ENCODE data around the gene SP140. TPM values are rescaled to one million over a fixed set of nuclear protein-coding genes. Genes with fewer than 3 reads are reported as not detected.

The SP140 gene
- total RNA-seq, 2 experiments from 2014 or later = 4.8 to 6.4 TPM

DNA sequence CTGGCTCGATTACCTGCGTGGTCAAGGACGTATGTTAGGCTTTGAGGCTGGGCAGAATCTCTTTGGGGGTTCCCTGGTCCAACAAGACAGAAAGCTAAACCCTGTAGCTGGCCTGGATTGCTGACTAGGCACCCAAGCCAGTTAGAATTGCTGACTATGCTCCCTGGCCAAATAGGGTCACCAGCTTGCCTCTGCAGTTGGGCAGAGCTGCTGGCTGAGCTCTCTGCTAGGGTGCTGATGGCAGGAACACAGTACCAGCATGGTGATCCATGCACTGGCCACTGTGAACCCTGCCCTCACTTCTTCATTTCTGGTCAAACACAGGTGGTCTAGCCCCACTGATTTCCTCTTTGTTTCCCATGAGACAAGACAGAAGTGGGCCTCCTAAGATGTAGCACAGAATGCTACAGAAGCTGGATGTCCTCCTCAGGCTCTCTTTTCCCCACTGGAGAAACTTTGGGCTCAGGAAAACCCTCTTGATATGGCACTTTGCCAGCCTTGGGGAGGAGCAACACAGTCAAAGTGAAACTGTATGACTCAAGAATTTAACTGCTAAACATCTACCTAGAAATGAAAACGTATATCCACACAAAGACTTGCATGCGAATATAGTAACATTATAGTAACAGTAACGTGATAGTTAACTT, 122.2 kb downstream of the SP140 start:
- H3K9me2 ChIP-seq (ENCODE audit: insufficient read depth, low read length) = no peaks in the 10 kb centered on the region
- H3K9me3 ChIP-seq (ENCODE audit: low read length) = peaks cover 15% of the 10 kb centered on the region; the same call in 1 of the 2 replicates
- H3K4me2 ChIP-seq (ENCODE audit: low read length) = no peak overlapping the region
- ChIA-PET POLR2A (interaction anchor here (0.9 to 1.4 kb wide), 2 partner anchors 14 to 289 kb away, joined by 3 to 4 read pairs; no protein-coding TSS in a partner anchor), CTCF (ENCODE audit: unreplicated experiment) (interaction anchor here (1.2 kb wide), 1 partner anchor 14 kb away, joined by 4 read pairs; no protein-coding TSS in a partner anchor)
- TF ChIP-seq, protein P1, sequence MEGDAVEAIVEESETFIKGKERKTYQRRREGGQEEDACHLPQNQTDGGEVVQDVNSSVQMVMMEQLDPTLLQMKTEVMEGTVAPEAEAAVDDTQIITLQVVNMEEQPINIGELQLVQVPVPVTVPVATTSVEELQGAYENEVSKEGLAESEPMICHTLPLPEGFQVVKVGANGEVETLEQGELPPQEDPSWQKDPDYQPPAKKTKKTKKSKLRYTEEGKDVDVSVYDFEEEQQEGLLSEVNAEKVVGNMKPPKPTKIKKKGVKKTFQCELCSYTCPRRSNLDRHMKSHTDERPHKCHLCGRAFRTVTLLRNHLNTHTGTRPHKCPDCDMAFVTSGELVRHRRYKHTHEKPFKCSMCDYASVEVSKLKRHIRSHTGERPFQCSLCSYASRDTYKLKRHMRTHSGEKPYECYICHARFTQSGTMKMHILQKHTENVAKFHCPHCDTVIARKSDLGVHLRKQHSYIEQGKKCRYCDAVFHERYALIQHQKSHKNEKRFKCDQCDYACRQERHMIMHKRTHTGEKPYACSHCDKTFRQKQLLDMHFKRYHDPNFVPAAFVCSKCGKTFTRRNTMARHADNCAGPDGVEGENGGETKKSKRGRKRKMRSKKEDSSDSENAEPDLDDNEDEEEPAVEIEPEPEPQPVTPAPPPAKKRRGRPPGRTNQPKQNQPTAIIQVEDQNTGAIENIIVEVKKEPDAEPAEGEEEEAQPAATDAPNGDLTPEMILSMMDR (conservative IDR thresholded peaks at IDR 0.05; ENCODE audit: low read length) = no peak
- no peak for TF ChIP-seq EZH2phosphoT487 (IDR thresholded peaks at IDR 0.05; ENCODE audit: borderline replicate concordance, low read depth, low read length)
- H3K36me3 ChIP-seq (ENCODE audit: insufficient read depth, low read length) = peaks cover 22% of the 10 kb centered on the region; the same call in 1 of the 2 replicates
- H3K4me1 ChIP-seq (ENCODE audit: insufficient read depth, low read length, poor library complexity, severe bottlenecking) = peaks cover 3% of the 10 kb centered on the region
- no peaks in the 10 kb centered on the region; the same call in 1 of the 2 replicates for H3K79me2 ChIP-seq (ENCODE audit: insufficient read depth, low read depth, low read length)
- no TSS peak for BruUV-seq (replicated peaks)
- intact Hi-C loops (cut with micrococcal nuclease; ENCODE audit: unreplicated experiment) = no loop called here
- DNase-seq (ENCODE audit: low spot score) = no peak
- no peak overlapping the region for H2AFZ ChIP-seq (ENCODE audit: low read length)
- H4K20me1 ChIP-seq (ENCODE audit: insufficient read depth, low read length) = no peaks in the 10 kb centered on the region
- H3K27ac ChIP-seq (ENCODE audit: low read depth, low read length, poor library complexity, severe bottlenecking) = no peak overlapping the region
- no peak overlapping the region for H3K4me3 ChIP-seq (ENCODE audit: low read depth, low read length, poor library complexity, severe bottlenecking)

DNA sequence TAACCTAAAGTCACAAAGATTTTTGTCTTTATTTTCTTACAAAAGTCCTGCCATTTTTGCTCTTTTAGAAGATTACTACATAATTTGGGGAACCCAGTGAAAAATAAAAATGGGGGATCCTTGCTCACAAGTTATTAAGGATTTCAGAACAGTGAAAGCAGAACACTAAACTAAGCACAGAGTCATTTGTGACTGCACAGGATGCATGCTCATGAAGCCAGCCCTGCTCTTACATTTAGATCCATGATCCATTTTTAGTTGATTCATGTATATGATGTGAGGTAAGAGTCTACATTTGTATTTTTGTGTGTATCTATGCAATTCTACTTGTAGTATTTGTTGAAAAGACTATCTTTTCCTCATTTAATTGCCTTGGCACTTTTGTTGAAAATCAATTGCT, 123.3 kb downstream of the SP140 start:
- no peak overlapping the region for H2AFZ ChIP-seq (ENCODE audit: low read length)
- no TSS peak for BruUV-seq (replicated peaks)
- POLR2A ChIA-PET = interaction anchor here (0.9 kb wide), 1 partner anchor 288 kb away, joined by 3 read pairs; no protein-coding TSS in a partner anchor
- H4K20me1 ChIP-seq (ENCODE audit: insufficient read depth, low read length) = no peaks in the 10 kb centered on the region
- intact Hi-C loops (cut with micrococcal nuclease; ENCODE audit: unreplicated experiment) = no loop called here
- H3K9me3 ChIP-seq (ENCODE audit: low read length) = peaks cover 15% of the 10 kb centered on the region; the same call in 1 of the 2 replicates
- no peak overlapping the region for H3K27ac ChIP-seq (ENCODE audit: low read depth, low read length, poor library complexity, severe bottlenecking)
- H3K9me2 ChIP-seq (ENCODE audit: insufficient read depth, low read length) = no peaks in the 10 kb centered on the region
- DNase-seq (ENCODE audit: low spot score) = no peak
- no peak overlapping the region for H3K4me2 ChIP-seq (ENCODE audit: low read length)
- peaks cover 22% of the 10 kb centered on the region; the same call in 1 of the 2 replicates for H3K36me3 ChIP-seq (ENCODE audit: insufficient read depth, low read length)
- CTCF ChIA-PET (ENCODE audit: unreplicated experiment) = no interaction called here
- no peak overlapping the region for H3K4me3 ChIP-seq (ENCODE audit: low read depth, low read length, poor library complexity, severe bottlenecking)
- H3K4me1 ChIP-seq (ENCODE audit: insufficient read depth, low read length, poor library complexity, severe bottlenecking) = peaks cover 3% of the 10 kb centered on the region
- TF ChIP-seq, protein P1 (conservative IDR thresholded peaks at IDR 0.05; ENCODE audit: low read length) = no peak
- no peak for TF ChIP-seq EZH2phosphoT487 (IDR thresholded peaks at IDR 0.05; ENCODE audit: borderline replicate concordance, low read depth, low read length)
- H3K79me2 ChIP-seq (ENCODE audit: insufficient read depth, low read depth, low read length) = no peaks in the 10 kb centered on the region; the same call in 1 of the 2 replicates

DNA sequence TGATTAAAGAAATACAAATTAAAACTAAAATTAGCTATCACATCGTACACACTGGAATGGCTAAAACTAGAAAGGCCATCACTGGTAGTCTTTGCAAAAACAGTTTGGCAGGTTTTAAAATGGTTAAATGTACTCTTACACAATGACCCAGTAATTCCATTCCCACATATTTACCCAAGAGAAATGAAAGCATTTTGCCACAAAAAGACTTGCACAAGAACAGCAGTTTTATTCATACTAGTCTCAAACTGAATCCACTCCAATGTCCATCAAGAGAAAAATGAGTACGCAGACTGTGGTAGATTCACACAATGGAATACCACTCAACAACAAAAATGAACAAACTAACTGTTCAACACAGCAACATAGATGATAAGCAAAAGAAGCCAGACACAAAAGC, 130.5 kb downstream of the SP140 start:
- intact Hi-C loops (cut with micrococcal nuclease; ENCODE audit: unreplicated experiment) = no loop called here
- ChIA-PET CTCF (ENCODE audit: unreplicated experiment) (no interaction called here), POLR2A (no interaction called here)
- Histone ChIP-seq H3K4me2 (ENCODE audit: low read length) (no peak overlapping the region), H3K4me1 (ENCODE audit: insufficient read depth, low read length, poor library complexity, severe bottlenecking) (no peaks in the 10 kb centered on the region), H3K79me2 (ENCODE audit: insufficient read depth, low read depth, low read length) (no peaks in the 10 kb centered on the region), H3K36me3 (ENCODE audit: insufficient read depth, low read length) (peaks cover 15% of the 10 kb centered on the region), H2AFZ (ENCODE audit: low read length) (no peak overlapping the region), H3K27ac (ENCODE audit: low read depth, low read length, poor library complexity, severe bottlenecking) (no peak overlapping the region), H3K4me3 (ENCODE audit: low read depth, low read length, poor library complexity, severe bottlenecking) (no peak overlapping the region), H4K20me1 (ENCODE audit: insufficient read depth, low read length) (no peaks in the 10 kb centered on the region), H3K9me2 (ENCODE audit: insufficient read depth, low read length) (no peaks in the 10 kb centered on the region), H3K9me3 (ENCODE audit: low read length) (no peaks in the 10 kb centered on the region)
- no peak for DNase-seq (ENCODE audit: low spot score)
- no TSS peak for BruUV-seq (replicated peaks)
- TF ChIP-seq, protein P1 (conservative IDR thresholded peaks at IDR 0.05; ENCODE audit: low read length) = no peak
- TF ChIP-seq EZH2phosphoT487 (IDR thresholded peaks at IDR 0.05; ENCODE audit: borderline replicate concordance, low read depth, low read length) = no peak

Measured in OCI-LY7 (cell line).